Lower leg skin (tissue), 3 donors: ENCODE measurements around the gene TSPAN31.

ENCODE experiments used
- POLR2A ChIP-seq, 2 donors: fragments of 450-650 bp; IDR thresholded peaks; one replicate each; pipeline ENCODE4 v1.6.1; 2016 to 2017; ENCODE audit warnings: antibody characterized with exemption in 2 of 2, mild to moderate bottlenecking in 1 of 2, moderate library complexity in 1 of 2
- TF ChIP-seq, protein P1 (sequence below), 3 donors: fragments of 450-650 bp; IDR thresholded peaks; one replicate each; pipeline ENCODE4 v1.5.1; 2016; ENCODE audit warnings: antibody characterized with exemption in 3 of 3, mild to moderate bottlenecking in 3 of 3, moderate library complexity in 2 of 3

GRCh38 chr12:57734591-57734990 is 10.2 kb upstream of the TSPAN31 start:
- TF ChIP-seq, protein P1, sequence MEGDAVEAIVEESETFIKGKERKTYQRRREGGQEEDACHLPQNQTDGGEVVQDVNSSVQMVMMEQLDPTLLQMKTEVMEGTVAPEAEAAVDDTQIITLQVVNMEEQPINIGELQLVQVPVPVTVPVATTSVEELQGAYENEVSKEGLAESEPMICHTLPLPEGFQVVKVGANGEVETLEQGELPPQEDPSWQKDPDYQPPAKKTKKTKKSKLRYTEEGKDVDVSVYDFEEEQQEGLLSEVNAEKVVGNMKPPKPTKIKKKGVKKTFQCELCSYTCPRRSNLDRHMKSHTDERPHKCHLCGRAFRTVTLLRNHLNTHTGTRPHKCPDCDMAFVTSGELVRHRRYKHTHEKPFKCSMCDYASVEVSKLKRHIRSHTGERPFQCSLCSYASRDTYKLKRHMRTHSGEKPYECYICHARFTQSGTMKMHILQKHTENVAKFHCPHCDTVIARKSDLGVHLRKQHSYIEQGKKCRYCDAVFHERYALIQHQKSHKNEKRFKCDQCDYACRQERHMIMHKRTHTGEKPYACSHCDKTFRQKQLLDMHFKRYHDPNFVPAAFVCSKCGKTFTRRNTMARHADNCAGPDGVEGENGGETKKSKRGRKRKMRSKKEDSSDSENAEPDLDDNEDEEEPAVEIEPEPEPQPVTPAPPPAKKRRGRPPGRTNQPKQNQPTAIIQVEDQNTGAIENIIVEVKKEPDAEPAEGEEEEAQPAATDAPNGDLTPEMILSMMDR (IDR thresholded peaks at IDR 0.05): no peak
- no peak for TF ChIP-seq POLR2A (IDR thresholded peaks at IDR 0.05)
